Heart right ventricle (tissue), 16 donors: ENCODE data around the gene DOCK8. TPM values are rescaled to one million over a fixed set of nuclear protein-coding genes. Genes with fewer than 3 reads are reported as not detected.
A peak's percentile ranks its signal among the peaks of the same experiment; 100 is the strongest.

Experiments used
- ATAC-seq, 8 donors: fragments of 200-7000 bp; cut with Tn5 transposase; one replicate each; pipeline ENCODE4 v1.9.1; 2020; ENCODE audit warnings: mild to moderate bottlenecking in 8 of 8, moderate library complexity in 8 of 8, moderate number of reproducible peaks in 1 of 8
- DNase-seq, 2 donors: peaks; one replicate each; pipeline ENCODE4 v3.0.0-alpha.2; 2020
- H3K27ac ChIP-seq, 10 donors: fragments of 200-600 bp; sonication (generic) in 2 of 10; one replicate each; pipeline versions ENCODE4 v1.5.0 to v1.8.0; 2020 to 2022; ENCODE audit warnings: mild to moderate bottlenecking in 3 of 10
- H3K27me3 ChIP-seq, 7 donors: fragments of 200-600 bp; one replicate each; pipeline ENCODE4 v1.8.0; 2021 to 2022; ENCODE audit warnings: mild to moderate bottlenecking in 2 of 7
- H3K36me3 ChIP-seq, 9 donors: fragments of 200-600 bp; sonication (generic) in 1 of 9; one replicate each; pipeline versions ENCODE4 v1.5.0 to v1.8.0; 2020 to 2022; ENCODE audit warnings: mild to moderate bottlenecking in 2 of 9
- H3K4me1 ChIP-seq, 9 donors: fragments of 200-600 bp; sonication (generic) in 1 of 9; one replicate each; pipeline versions ENCODE4 v1.5.0 to v1.8.0; 2020 to 2022; ENCODE audit warnings: mild to moderate bottlenecking in 4 of 9
- H3K4me3 ChIP-seq, 10 donors: fragments of 200-600 bp; sonication (generic) in 2 of 10; one replicate each; pipeline versions ENCODE4 v1.5.0 to v1.8.0; 2020 to 2022; ENCODE audit warnings: mild to moderate bottlenecking in 7 of 10, moderate library complexity in 2 of 10
- H3K9me3 ChIP-seq, 11 donors: fragments of 200-600 bp in 10 of 11; sonication (generic) in 2 of 11; one replicate each; pipeline versions ENCODE4 v1.5.0 to v1.8.0; 2013 to 2022; ENCODE audit warnings: mild to moderate bottlenecking in 2 of 11, control low read depth in 1 of 11, moderate library complexity in 1 of 11
- WGBS, 2 donors: extraction: QIAGEN DNeasy Blood & Tissue Kit; methylation state at CpG; one replicate each; pipeline ENCODE4 v1.1.7; 2013; ENCODE audit warnings: inconsistent platforms in 1 of 2; 5-methylcytosine and 5-hydroxymethylcytosine counted together
- intact Hi-C, 10 donors: fragments of 100-400 bp; cut with DNase I; formaldehyde crosslinking; loops; one replicate each; pipeline versions ENCODE4 v1.11.1 to v1.14.2; 2022
- polyA plus RNA-seq, 2 donors: library from polyadenylated mRNA; stranded (reverse); fragments of 200-250 nt; gene quantifications; one replicate each; pipeline ENCODE4 v1.2.3, GENCODE V29; 2013
- total RNA-seq, 10 donors: library from RNA; stranded (reverse); fragmentation: NEBNext Ultra II Directional in 3 of 10; extraction: Animal tissue kit (Norgen Biotek cat#: 25700) in 3 of 10; gene quantifications; one replicate each; pipeline versions ENCODE4 v1.2.1 to v1.2.4, GENCODE V29; 2021 to 2023
- TF ChIP-seq, protein P1 (sequence below), 9 donors: fragments of 200-600 bp; sonication (generic) in 2 of 9; IDR thresholded peaks; one replicate each; pipeline versions ENCODE4 v1.5.0 to v1.8.0; 2021 to 2022; ENCODE audit warnings: antibody characterized with exemption in 9 of 9, mild to moderate bottlenecking in 5 of 9, moderate library complexity in 1 of 9
- donor health status: Arrhythmogenic right ventricular cardiomyopathy.
- donor health status: ischemic (EF 13 %, LVEDD 7.1; RV severe dilation, severe dysfunction).
- donor health status: healthy with polysubstance abuse.
- donor health status: DM: no; HTN: yes; CAD: no.
- donor health status: DM: no; HTN: no; CAD: no.
- donor health status: ischemic (EF 25% LVEDD 6.9; RV normal size, moderate dysfunction).
- donor health status: ischemic (EF 25% LVEDD 5.7; RV mildly dilated, moderate dysfunction).
- donor health status: healthy.
- donor health status: DM: yes; HTN: yes; CAD: no.
- donor health status: Ischemic cardiomyopathy.
- donor health status: ischemic (EF 35%, LVEDD 5.7; RV mildly dilated, moderate dysfunction).
- donor health status: nonischemic (EF 11% LVEDD 7.7; RV severe dilation, severe dysfunction).
- donor health status: DM: yes; HTN: yes; CAD: no.
- donor health status: PGD.
- donor health status: ischemic (EF 29% LVEDD 5.4; RV normal size, mild dysfunction).
- donor health status: nonischemic (EF 23%, LVEDD 6.1; RV moderate dilation, normal function).

Gene DOCK8
- total and polyA plus RNA-seq, 12 donors, result 0.83 to 24.3 (median 2.7) TPM

DNA sequence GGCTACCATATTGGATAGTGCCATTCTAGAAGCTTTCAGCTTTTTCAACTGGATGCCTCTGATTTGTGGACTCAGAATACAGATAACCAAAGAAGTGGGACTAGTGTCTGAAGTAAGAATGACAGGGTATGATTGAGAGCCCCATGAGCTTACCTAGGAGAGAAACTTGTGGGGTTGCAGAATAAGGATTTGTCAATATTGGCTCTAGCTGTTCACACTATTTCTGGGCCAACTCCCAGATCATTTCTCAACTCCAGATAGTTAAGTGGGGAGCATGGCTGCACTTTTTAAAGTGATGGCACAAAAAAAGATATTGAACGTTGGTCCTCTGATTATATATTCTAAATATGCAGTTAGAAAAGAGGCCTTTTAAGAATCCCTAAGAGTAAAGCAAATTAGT lies 252.1 kb downstream of the DOCK8 start:
- no peak overlapping the region for H3K27ac ChIP-seq
- peaks cover 0 to 29% (median 13%) of the 10 kb centered on the region in 9 donors for H3K4me1 ChIP-seq
- WGBS, 2 donors, result 45 to 53% methylated on average over 1 of the region's 1 CpG
- H3K36me3 ChIP-seq, result peaks cover 0 to 48% (median 0%) of the 10 kb centered on the region in 9 donors
- intact Hi-C loops, result loop anchor here in 2 of 10 donors (10.0 kb wide), 3 partner anchors 68 to 118 kb away; no protein-coding TSS in a partner anchor
- DNase-seq (no peak), ATAC-seq (no peak)
- H3K27me3 ChIP-seq, result no peaks in the 10 kb centered on the region
- TF ChIP-seq, protein P1, sequence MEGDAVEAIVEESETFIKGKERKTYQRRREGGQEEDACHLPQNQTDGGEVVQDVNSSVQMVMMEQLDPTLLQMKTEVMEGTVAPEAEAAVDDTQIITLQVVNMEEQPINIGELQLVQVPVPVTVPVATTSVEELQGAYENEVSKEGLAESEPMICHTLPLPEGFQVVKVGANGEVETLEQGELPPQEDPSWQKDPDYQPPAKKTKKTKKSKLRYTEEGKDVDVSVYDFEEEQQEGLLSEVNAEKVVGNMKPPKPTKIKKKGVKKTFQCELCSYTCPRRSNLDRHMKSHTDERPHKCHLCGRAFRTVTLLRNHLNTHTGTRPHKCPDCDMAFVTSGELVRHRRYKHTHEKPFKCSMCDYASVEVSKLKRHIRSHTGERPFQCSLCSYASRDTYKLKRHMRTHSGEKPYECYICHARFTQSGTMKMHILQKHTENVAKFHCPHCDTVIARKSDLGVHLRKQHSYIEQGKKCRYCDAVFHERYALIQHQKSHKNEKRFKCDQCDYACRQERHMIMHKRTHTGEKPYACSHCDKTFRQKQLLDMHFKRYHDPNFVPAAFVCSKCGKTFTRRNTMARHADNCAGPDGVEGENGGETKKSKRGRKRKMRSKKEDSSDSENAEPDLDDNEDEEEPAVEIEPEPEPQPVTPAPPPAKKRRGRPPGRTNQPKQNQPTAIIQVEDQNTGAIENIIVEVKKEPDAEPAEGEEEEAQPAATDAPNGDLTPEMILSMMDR (IDR thresholded peaks at IDR 0.05), result no peak
- no peak overlapping the region for H3K4me3 ChIP-seq
- H3K9me3 ChIP-seq, result no peaks in the 10 kb centered on the region

GRCh38 chr9:468766-469426 lies 254.2 kb downstream of the DOCK8 start:
- Histone ChIP-seq H3K9me3 (no peaks in the 10 kb centered on the region), H3K27ac (peak overlapping the region in 6 of 10 donors; percentile 80 to 91 (median 88)), H3K4me3 (peak overlapping the region in 8 of 10 donors; percentile 60 to 73 (median 66)), H3K36me3 (peaks cover 0 to 28% (median 0%) of the 10 kb centered on the region in 9 donors), H3K4me1 (peaks cover 0 to 29% (median 13%) of the 10 kb centered on the region in 9 donors), H3K27me3 (no peaks in the 10 kb centered on the region)
- DNase-seq (peak in 1 of 2 donors; percentile 5), ATAC-seq (peak in 2 of 8 donors; percentile 9 to 26)
- 26 to 27% methylated on average over 8 of the region's 8 CpGs for WGBS, 2 donors
- intact Hi-C loops, result loop anchor here in 2 of 10 donors (10.0 kb wide), 3 partner anchors 66 to 116 kb away; no protein-coding TSS in a partner anchor
- TF ChIP-seq, protein P1 (IDR thresholded peaks at IDR 0.05), result no peak

GRCh38 chr9:469672-470551 lies 255.2 kb downstream of the DOCK8 start:
- intact Hi-C loops, result loop anchor here in 3 of 10 donors (5.0 to 10.0 kb wide), 4 partner anchors 65 to 115 kb away; no protein-coding TSS in a partner anchor
- ATAC-seq, result peak; percentile 97 to 99 (median 98)

More at GRCh38 chr9:469672-470551, 255.2 kb downstream of the DOCK8 start:
- peak; percentile 81 to 89 for DNase-seq
- 3% methylated on average over 45 to 49 of the region's 49 CpGs for WGBS, 2 donors
- TF ChIP-seq, protein P1 (IDR thresholded peaks at IDR 0.05), result no peak
- Histone ChIP-seq H3K4me1 (peaks cover 0 to 29% (median 13%) of the 10 kb centered on the region in 9 donors), H3K27me3 (no peaks in the 10 kb centered on the region), H3K36me3 (peaks cover 0 to 18% (median 0%) of the 10 kb centered on the region in 9 donors), H3K4me3 (peak overlapping the region; percentile 35 to 73 (median 64)), H3K9me3 (no peaks in the 10 kb centered on the region), H3K27ac (peak overlapping the region in 9 of 10 donors; percentile 76 to 91 (median 87))
